Measurements from ENCODE around the gene BRCC3. TPM values are rescaled to one million over a fixed set of nuclear protein-coding genes. Genes with fewer than 3 reads are reported as not detected.

BRCC3 gene
- total RNA-seq, 2 experiments from 2014 or later = 11.9 to 25.8 TPM

- Histone ChIP-seq H3K9me3 (ENCODE audit: low read length) (no peaks in the 10 kb centered on the region), H3K9me2 (ENCODE audit: insufficient read depth, low read length) (no peaks in the 10 kb centered on the region), H3K36me3 (ENCODE audit: insufficient read depth, low read length) (no peaks in the 10 kb centered on the region), H3K79me2 (ENCODE audit: insufficient read depth, low read depth, low read length) (no peaks in the 10 kb centered on the region), H3K4me2 (ENCODE audit: low read length) (no peak overlapping the region), H3K4me3 (ENCODE audit: low read depth, low read length, poor library complexity, severe bottlenecking) (no peak overlapping the region), H3K27ac (ENCODE audit: low read depth, low read length, poor library complexity, severe bottlenecking) (no peak overlapping the region), H3K4me1 (ENCODE audit: insufficient read depth, low read length, poor library complexity, severe bottlenecking) (no peaks in the 10 kb centered on the region), H4K20me1 (ENCODE audit: insufficient read depth, low read length) (no peaks in the 10 kb centered on the region), H2AFZ (ENCODE audit: low read length) (no peak overlapping the region)
- DNase-seq (ENCODE audit: low spot score) = peak; percentile 17
- no TSS peak for BruUV-seq (replicated peaks)
- ChIA-PET POLR2A (interaction anchor here (0.6 kb wide), 1 partner anchor 110 kb away, joined by 3 read pairs; no protein-coding TSS in a partner anchor), CTCF (ENCODE audit: unreplicated experiment) (interaction anchor here (0.9 kb wide), 1 partner anchor 231 kb away, joined by 4 read pairs; no protein-coding TSS in a partner anchor)
- intact Hi-C loops (cut with micrococcal nuclease; ENCODE audit: unreplicated experiment) = loop anchor here (5.0 kb wide), 1 partner anchor 167 kb away; no protein-coding TSS in a partner anchor
- TF ChIP-seq CTCF (conservative IDR thresholded peaks at IDR 0.05; ENCODE audit: low read length) (peak; percentile 70), EZH2phosphoT487 (IDR thresholded peaks at IDR 0.05; ENCODE audit: borderline replicate concordance, low read depth, low read length) (no peak)
Measured at GRCh38 chrX:155148724-155149537, 77.6 kb downstream of the BRCC3 start.

- no peak for TF ChIP-seq EZH2phosphoT487 (IDR thresholded peaks at IDR 0.05; ENCODE audit: borderline replicate concordance, low read depth, low read length)
- no peak for TF ChIP-seq CTCF (conservative IDR thresholded peaks at IDR 0.05; ENCODE audit: low read length)
- Histone ChIP-seq H3K36me3 (ENCODE audit: insufficient read depth, low read length) (no peaks in the 10 kb centered on the region), H3K4me1 (ENCODE audit: insufficient read depth, low read length, poor library complexity, severe bottlenecking) (no peaks in the 10 kb centered on the region), H4K20me1 (ENCODE audit: insufficient read depth, low read length) (no peaks in the 10 kb centered on the region), H3K79me2 (ENCODE audit: insufficient read depth, low read depth, low read length) (no peaks in the 10 kb centered on the region), H3K4me3 (ENCODE audit: low read depth, low read length, poor library complexity, severe bottlenecking) (no peak overlapping the region), H3K27ac (ENCODE audit: low read depth, low read length, poor library complexity, severe bottlenecking) (no peak overlapping the region), H3K9me3 (ENCODE audit: low read length) (no peaks in the 10 kb centered on the region), H3K4me2 (ENCODE audit: low read length) (no peak overlapping the region), H3K9me2 (ENCODE audit: insufficient read depth, low read length) (no peaks in the 10 kb centered on the region), H2AFZ (ENCODE audit: low read length) (no peak overlapping the region)
- intact Hi-C loops (cut with micrococcal nuclease; ENCODE audit: unreplicated experiment) = no loop called here
- no peak for DNase-seq (ENCODE audit: low spot score)
- ChIA-PET POLR2A (no interaction called here), CTCF (ENCODE audit: unreplicated experiment) (no interaction called here)
- no TSS peak for BruUV-seq (replicated peaks)
Measured at GRCh38 chrX:155169881-155170280, 98.6 kb downstream of the BRCC3 start.

Other genes starting within 250 kb of the BRCC3 start
- gene SMIM9, start 236.8 kb upstream of the BRCC3 start, total RNA-seq (2014; rRNA removed; shearing (Covaris generic)) = not detected in 2 replicates
- gene SMIM9, start 236.8 kb upstream of the BRCC3 start, total RNA-seq (2022) = not detected in 2 replicates
- 6.3 and 14.1 TPM in 2 replicates for gene F8A1, start 185.2 kb upstream of the BRCC3 start, total RNA-seq (2014; rRNA removed; shearing (Covaris generic))
- 40.8 and 42.4 TPM in 2 replicates for gene F8A1, start 185.2 kb upstream of the BRCC3 start, total RNA-seq (2022)
- 0.47 and 0.95 TPM in 2 replicates for gene F8, start 48.8 kb upstream of the BRCC3 start, total RNA-seq (2014; rRNA removed; shearing (Covaris generic))
- 1.7 and 2.1 TPM in 2 replicates for gene F8, start 48.8 kb upstream of the BRCC3 start, total RNA-seq (2022)
- gene FUNDC2, start 44.7 kb upstream of the BRCC3 start, total RNA-seq (2014; rRNA removed; shearing (Covaris generic)) = 37.2 and 57.5 TPM in 2 replicates
- gene FUNDC2, start 44.7 kb upstream of the BRCC3 start, total RNA-seq (2022) = 45.3 and 50.0 TPM in 2 replicates
- 23.9 and 30.6 TPM in 2 replicates for gene CMC4, start 372 bp upstream of the BRCC3 start, total RNA-seq (2014; rRNA removed; shearing (Covaris generic))
- gene CMC4, start 372 bp upstream of the BRCC3 start, total RNA-seq (2022) = 12.2 and 14.3 TPM in 2 replicates
- gene MTCP1, start 372 bp upstream of the BRCC3 start, total RNA-seq (2014; rRNA removed; shearing (Covaris generic)) = 13.4 and 16.9 TPM in 2 replicates
- gene MTCP1, start 372 bp upstream of the BRCC3 start, total RNA-seq (2022) = 37.3 and 39.6 TPM in 2 replicates
- gene VBP1, start 145.0 kb downstream of the BRCC3 start, total RNA-seq (2014; rRNA removed; shearing (Covaris generic)) = 42.9 and 45.5 TPM in 2 replicates
- gene VBP1, start 145.0 kb downstream of the BRCC3 start, total RNA-seq (2022) = 58.5 and 63.4 TPM in 2 replicates
- 6.6 and 7.2 TPM in 2 replicates for gene RAB39B, start 193.0 kb downstream of the BRCC3 start, total RNA-seq (2014; rRNA removed; shearing (Covaris generic))
- gene RAB39B, start 193.0 kb downstream of the BRCC3 start, total RNA-seq (2022) = 13.4 and 14.3 TPM in 2 replicates